ENCODE data around the gene ERBB4.

ERBB4 gene

GRCh38 chr2:212414767-212415211 is 123.8 kb downstream of the ERBB4 start:
- no peak for TF ChIP-seq CTCF (conservative IDR thresholded peaks at IDR 0.05; ENCODE audit: low read depth, low read length)
- no peaks in the 10 kb centered on the region for H4K20me1 ChIP-seq (ENCODE audit: insufficient read depth)
- no peak overlapping the region for H3K4me3 ChIP-seq (IDR thresholded peaks at IDR 0.05; ENCODE audit: insufficient read depth, low read depth, low read length)
- no peaks in the 10 kb centered on the region for H3K27me3 ChIP-seq (ENCODE audit: insufficient read depth, low read depth)
- H3K27ac ChIP-seq: no peak overlapping the region
- no peaks in the 10 kb centered on the region for H3K79me2 ChIP-seq (ENCODE audit: insufficient read depth, low read depth)
- no peaks in the 10 kb centered on the region for H3K4me1 ChIP-seq (ENCODE audit: low read depth, poor library complexity, severe bottlenecking)
- no peaks in the 10 kb centered on the region for H3K36me3 ChIP-seq (ENCODE audit: insufficient read depth)
- H2AFZ ChIP-seq (ENCODE audit: low read depth): no peak overlapping the region
- H3K4me2 ChIP-seq: no peak overlapping the region
- H3K9ac ChIP-seq: no peak overlapping the region

GRCh38 chr2:212409560-212409959 is 129.0 kb downstream of the ERBB4 start:
- H3K36me3 ChIP-seq (ENCODE audit: insufficient read depth): no peaks in the 10 kb centered on the region
- no peak overlapping the region for H3K9ac ChIP-seq
- no peak overlapping the region for H3K27ac ChIP-seq
- H3K27me3 ChIP-seq (ENCODE audit: insufficient read depth, low read depth): no peaks in the 10 kb centered on the region
- H4K20me1 ChIP-seq (ENCODE audit: insufficient read depth): no peaks in the 10 kb centered on the region
- no peak overlapping the region for H3K4me3 ChIP-seq (IDR thresholded peaks at IDR 0.05; ENCODE audit: insufficient read depth, low read depth, low read length)
- TF ChIP-seq CTCF (conservative IDR thresholded peaks at IDR 0.05; ENCODE audit: low read depth, low read length): no peak
- no peaks in the 10 kb centered on the region for H3K79me2 ChIP-seq (ENCODE audit: insufficient read depth, low read depth)
- H3K4me2 ChIP-seq: no peak overlapping the region
- no peak overlapping the region for H2AFZ ChIP-seq (ENCODE audit: low read depth)
- no peaks in the 10 kb centered on the region for H3K4me1 ChIP-seq (ENCODE audit: low read depth, poor library complexity, severe bottlenecking)

GRCh38 chr2:212408524-212408923 is 130.1 kb downstream of the ERBB4 start:
- Histone ChIP-seq H3K27ac (no peak overlapping the region), H3K4me3 (IDR thresholded peaks at IDR 0.05; ENCODE audit: insufficient read depth, low read depth, low read length) (no peak overlapping the region), H3K27me3 (ENCODE audit: insufficient read depth, low read depth) (no peaks in the 10 kb centered on the region), H4K20me1 (ENCODE audit: insufficient read depth) (no peaks in the 10 kb centered on the region), H3K79me2 (ENCODE audit: insufficient read depth, low read depth) (no peaks in the 10 kb centered on the region), H3K4me2 (no peak overlapping the region), H2AFZ (ENCODE audit: low read depth) (no peak overlapping the region), H3K9ac (no peak overlapping the region), H3K36me3 (ENCODE audit: insufficient read depth) (no peaks in the 10 kb centered on the region), H3K4me1 (ENCODE audit: low read depth, poor library complexity, severe bottlenecking) (no peaks in the 10 kb centered on the region)
- TF ChIP-seq CTCF (conservative IDR thresholded peaks at IDR 0.05; ENCODE audit: low read depth, low read length): no peak

- no peaks in the 10 kb centered on the region for H4K20me1 ChIP-seq (ENCODE audit: insufficient read depth)
- H3K79me2 ChIP-seq (ENCODE audit: insufficient read depth, low read depth): no peaks in the 10 kb centered on the region
- H3K27me3 ChIP-seq (ENCODE audit: insufficient read depth, low read depth): no peaks in the 10 kb centered on the region
- H3K36me3 ChIP-seq (ENCODE audit: insufficient read depth): no peaks in the 10 kb centered on the region
- H3K27ac ChIP-seq: no peak overlapping the region
- no peak overlapping the region for H3K4me3 ChIP-seq (IDR thresholded peaks at IDR 0.05; ENCODE audit: insufficient read depth, low read depth, low read length)
- no peak overlapping the region for H3K9ac ChIP-seq
- H3K4me2 ChIP-seq: no peak overlapping the region
- no peaks in the 10 kb centered on the region for H3K4me1 ChIP-seq (ENCODE audit: low read depth, poor library complexity, severe bottlenecking)
- H2AFZ ChIP-seq (ENCODE audit: low read depth): no peak overlapping the region
- no peak for TF ChIP-seq CTCF (conservative IDR thresholded peaks at IDR 0.05; ENCODE audit: low read depth, low read length)
These were observed 131.9 kb downstream of the ERBB4 start for GRCh38 chr2:212406716-212407115.

Measured in KMS-11 (cell line).